Measurements from ENCODE around the gene DNAH3. TPM values are rescaled to one million over a fixed set of nuclear protein-coding genes. Genes with fewer than 3 reads are reported as not detected.

DNAH3 gene
- total and polyA plus RNA-seq, 2 of the 13 experiments (the other 11 are each of a cell fraction or from before 2014, with no cell fraction given) = 0.07 to 0.08 TPM

DNA sequence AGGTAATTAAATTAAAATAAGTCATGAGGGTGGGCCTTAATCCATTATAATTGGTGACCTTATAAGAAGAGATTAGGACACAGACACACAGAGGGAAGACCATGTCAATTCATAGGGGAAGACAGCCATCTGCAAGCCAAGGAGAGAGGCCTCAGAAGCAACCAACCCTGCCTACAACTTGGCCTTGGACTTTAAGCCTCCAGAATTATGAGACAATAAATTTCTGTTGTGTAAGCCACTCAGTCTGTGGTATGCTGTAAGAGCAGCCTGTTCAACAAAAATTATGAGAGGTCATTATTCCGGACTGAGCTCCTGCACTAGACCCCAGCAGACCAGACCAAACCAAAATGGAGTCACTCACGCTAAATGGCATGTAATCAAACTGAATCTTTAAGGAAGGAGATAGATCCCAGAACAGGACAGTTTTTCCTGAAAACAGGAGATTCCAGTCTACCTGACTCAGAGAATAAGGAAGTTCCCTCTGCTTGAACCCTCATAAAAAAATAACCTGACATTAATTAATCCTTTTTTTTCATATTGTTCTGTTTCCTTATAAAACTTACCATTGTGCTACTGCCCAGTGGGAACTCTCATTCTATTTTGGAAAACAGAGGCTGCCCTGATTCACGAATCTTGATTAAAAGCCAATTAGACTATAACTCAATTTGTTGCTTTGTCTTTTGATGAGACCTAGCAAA, 74.3 kb downstream of the DNAH3 start:
- ChIA-PET POLR2A (no interaction called here), CTCF (ENCODE audit: low intra/inter-chr PET ratio, low total read pairs) (no interaction called here)
- Histone ChIP-seq H3K27ac (ENCODE audit: extremely low read length, insufficient read depth, low read length) (no peak overlapping the region), H3K9me3 (ENCODE audit: low read length) (no peaks in the 10 kb centered on the region), H2AFZ (ENCODE audit: low read length) (no peak overlapping the region), H3K27me3 (ENCODE audit: control insufficient read depth in 1 of 2, insufficient read depth in 2 of 2, low read length in 2 of 2) (peaks cover 0 to 8% of the 10 kb centered on the region in 2 experiments; a peak in 1 of 5 replicates), H3K79me2 (ENCODE audit: insufficient read depth, low read length) (no peaks in the 10 kb centered on the region), H3K4me3 (replicated peaks in 1 of 3; ENCODE audit: insufficient read depth in 1 of 3, low read depth in 2 of 3, low read length in 3 of 3) (no peak overlapping the region), H3K36me3 (replicated peaks in 1 of 2; ENCODE audit: control insufficient read depth in 1 of 2, insufficient read depth in 2 of 2, low read length in 2 of 2) (no peaks in the 10 kb centered on the region), H3K4me1 (ENCODE audit: insufficient read depth, low read length) (peaks cover 12% of the 10 kb centered on the region), H3K9ac (ENCODE audit: insufficient read depth, low read depth, low read length) (no peak overlapping the region), H3K4me2 (ENCODE audit: low read depth, low read length) (no peak overlapping the region), H4K20me1 (ENCODE audit: insufficient read depth, low read length) (no peaks in the 10 kb centered on the region)
- DNase-seq (ENCODE audit: low spot score) (peak; percentile 32), FAIRE-seq (no peak), ATAC-seq (no peak)
- WGBS (ENCODE audit: low lambda C conversion rate) = 25% methylated on average over 3 of the region's 3 CpGs
- intact Hi-C loops (cut with micrococcal nuclease; ENCODE audit: unreplicated experiment) (no loop called here), in situ Hi-C loops (cut with HindIII; ENCODE audit: extremely low pct_ligation_motif_present, low pct_unique_long_range_greater_than_20kb) (no loop called here)
- no TSS peak for BruUV-seq (replicated peaks)
- no peak for TF ChIP-seq SIN3A (IDR thresholded peaks at IDR 0.05; ENCODE audit: borderline replicate concordance, low read depth, low read length)
- no peak for TF ChIP-seq PHF8 (CRISPR knock-in tag; IDR thresholded peaks at IDR 0.05)
- TF ChIP-seq, protein P1, sequence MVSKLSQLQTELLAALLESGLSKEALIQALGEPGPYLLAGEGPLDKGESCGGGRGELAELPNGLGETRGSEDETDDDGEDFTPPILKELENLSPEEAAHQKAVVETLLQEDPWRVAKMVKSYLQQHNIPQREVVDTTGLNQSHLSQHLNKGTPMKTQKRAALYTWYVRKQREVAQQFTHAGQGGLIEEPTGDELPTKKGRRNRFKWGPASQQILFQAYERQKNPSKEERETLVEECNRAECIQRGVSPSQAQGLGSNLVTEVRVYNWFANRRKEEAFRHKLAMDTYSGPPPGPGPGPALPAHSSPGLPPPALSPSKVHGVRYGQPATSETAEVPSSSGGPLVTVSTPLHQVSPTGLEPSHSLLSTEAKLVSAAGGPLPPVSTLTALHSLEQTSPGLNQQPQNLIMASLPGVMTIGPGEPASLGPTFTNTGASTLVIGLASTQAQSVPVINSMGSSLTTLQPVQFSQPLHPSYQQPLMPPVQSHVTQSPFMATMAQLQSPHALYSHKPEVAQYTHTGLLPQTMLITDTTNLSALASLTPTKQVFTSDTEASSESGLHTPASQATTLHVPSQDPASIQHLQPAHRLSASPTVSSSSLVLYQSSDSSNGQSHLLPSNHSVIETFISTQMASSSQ (IDR thresholded peaks at IDR 0.05; ENCODE audit: low read depth) = no peak
- TF ChIP-seq, protein P1 (CRISPR knock-in tag; IDR thresholded peaks at IDR 0.05; ENCODE audit: borderline replicate concordance) = no peak
- TF ChIP-seq HNF4A (CRISPR knock-in tag; IDR thresholded peaks at IDR 0.05) = peak; percentile 64
- TF ChIP-seq ZNF34 (CRISPR knock-in tag; IDR thresholded peaks at IDR 0.05; ENCODE audit: borderline replicate concordance) = no peak
- TF ChIP-seq BRF2 (CRISPR knock-in tag; IDR thresholded peaks at IDR 0.05) = no peak
- TF ChIP-seq HNRNPL (IDR thresholded peaks at IDR 0.05; ENCODE audit: low read depth, low read length) = no peak
- TF ChIP-seq KLF15 (CRISPR knock-in tag; IDR thresholded peaks at IDR 0.05; ENCODE audit: borderline replicate concordance) = no peak
- no peak for TF ChIP-seq ESRRA (CRISPR knock-in tag; IDR thresholded peaks at IDR 0.05; ENCODE audit: low read depth)
- no peak for TF ChIP-seq CC2D1A (CRISPR knock-in tag; IDR thresholded peaks at IDR 0.05)
- no peak for TF ChIP-seq SATB2 (CRISPR knock-in tag; IDR thresholded peaks at IDR 0.05)
- TF ChIP-seq, protein P2, sequence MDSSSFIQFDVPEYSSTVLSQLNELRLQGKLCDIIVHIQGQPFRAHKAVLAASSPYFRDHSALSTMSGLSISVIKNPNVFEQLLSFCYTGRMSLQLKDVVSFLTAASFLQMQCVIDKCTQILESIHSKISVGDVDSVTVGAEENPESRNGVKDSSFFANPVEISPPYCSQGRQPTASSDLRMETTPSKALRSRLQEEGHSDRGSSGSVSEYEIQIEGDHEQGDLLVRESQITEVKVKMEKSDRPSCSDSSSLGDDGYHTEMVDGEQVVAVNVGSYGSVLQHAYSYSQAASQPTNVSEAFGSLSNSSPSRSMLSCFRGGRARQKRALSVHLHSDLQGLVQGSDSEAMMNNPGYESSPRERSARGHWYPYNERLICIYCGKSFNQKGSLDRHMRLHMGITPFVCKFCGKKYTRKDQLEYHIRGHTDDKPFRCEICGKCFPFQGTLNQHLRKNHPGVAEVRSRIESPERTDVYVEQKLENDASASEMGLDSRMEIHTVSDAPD (CRISPR knock-in tag; IDR thresholded peaks at IDR 0.05) = no peak
- TF ChIP-seq, protein P3, sequence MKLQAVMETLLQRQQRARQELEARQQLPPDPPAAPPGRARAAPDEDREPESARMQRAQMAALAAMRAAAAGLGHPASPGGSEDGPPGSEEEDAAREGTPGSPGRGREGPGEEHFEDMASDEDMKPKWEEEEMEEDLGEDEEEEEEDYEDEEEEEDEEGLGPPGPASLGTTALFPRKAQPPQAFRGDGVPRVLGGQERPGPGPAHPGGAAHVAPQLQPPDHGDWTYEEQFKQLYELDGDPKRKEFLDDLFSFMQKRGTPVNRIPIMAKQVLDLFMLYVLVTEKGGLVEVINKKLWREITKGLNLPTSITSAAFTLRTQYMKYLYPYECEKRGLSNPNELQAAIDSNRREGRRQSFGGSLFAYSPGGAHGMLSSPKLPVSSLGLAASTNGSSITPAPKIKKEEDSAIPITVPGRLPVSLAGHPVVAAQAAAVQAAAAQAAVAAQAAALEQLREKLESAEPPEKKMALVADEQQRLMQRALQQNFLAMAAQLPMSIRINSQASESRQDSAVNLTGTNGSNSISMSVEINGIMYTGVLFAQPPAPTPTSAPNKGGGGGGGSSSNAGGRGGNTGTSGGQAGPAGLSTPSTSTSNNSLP (IDR thresholded peaks at IDR 0.05; ENCODE audit: low read depth, low read length) = 0 out of 2 replicates have a peak, but pooled peaks have one; percentile 19
- TF ChIP-seq ZMYM2 (CRISPR knock-in tag; IDR thresholded peaks at IDR 0.05) = no peak
- TF ChIP-seq CEBPB (IDR thresholded peaks at IDR 0.05; ENCODE audit: borderline replicate concordance, low read depth, low read length) = peak; percentile 20; the same call in 1 of the 2 replicates
- peak; percentile 47; the same call in 1 of the 2 replicates for TF ChIP-seq SALL1 (CRISPR knock-in tag; IDR thresholded peaks at IDR 0.05)

Measured in HepG2 (cell line).